HEK293 (cell line): ENCODE measurements around the gene SPTLC3.

ENCODE experiments used
- CTCF ChIA-PET: fragments of 350-600 bp; formaldehyde crosslinking; extraction: SDS; loops from one replicate; lab custom pipeline; 2021; ENCODE audit warnings: antibody characterized with exemption; lab: Yijun Ruan, JAX
- POLR2A ChIA-PET: fragments of 300-600 bp; formaldehyde crosslinking; extraction: SDS; loops from one replicate; lab custom pipeline; 2020; ENCODE audit warnings: antibody characterized with exemption, inconsistent platforms; lab: Yijun Ruan, JAX
- H3K27ac ChIP-seq: fragments of 200-500 bp; sonication (Bioruptor generic); 2 replicates; pipeline ENCODE4 v1.5.1; 2014; ENCODE audit warnings: low read depth, low read length, control low read depth, inconsistent platforms; ENCODE audit errors: extremely low read depth
- H3K36me3 ChIP-seq, 2 experiments: fragments of 200-500 bp in 1 of 2; sonication (Bioruptor generic) in 1 of 2; 1 replicate in 1 of 2; 2 replicates in 1 of 2; pipeline ENCODE4 v1.5.1; 2014 to 2017; ENCODE audit warnings: inconsistent platforms in 2 of 2, low read length in 2 of 2; ENCODE audit not compliant: control insufficient read depth in 2 of 2, insufficient read depth in 1 of 2
- H3K4me1 ChIP-seq: fragments of 200-500 bp; sonication (Bioruptor generic); 2 replicates; pipeline ENCODE4 v1.5.1; 2014; ENCODE audit warnings: mild to moderate bottlenecking, low read length, inconsistent platforms; ENCODE audit not compliant: control insufficient read depth, insufficient read depth
- H3K4me3 ChIP-seq: 2 replicates; pipeline ENCODE4 v1.5.1; 2011; ENCODE audit warnings: low read depth, mild to moderate bottlenecking, control low read depth, low read length, moderate library complexity
- H3K9me3 ChIP-seq: fragments of 200-500 bp; sonication (Bioruptor generic); 2 replicates; pipeline ENCODE4 v1.5.1; 2014; ENCODE audit warnings: low read depth, low read length, inconsistent platforms; ENCODE audit not compliant: control insufficient read depth, insufficient read depth
- GLIS2 ChIP-seq: fragments of 450-650 bp; formaldehyde crosslinking; IDR thresholded peaks from 2 replicates; pipeline ENCODE4 v1.5.1; 2016; ENCODE audit warnings: missing biosample characterization, missing genetic modification characterization
- KLF7 ChIP-seq: fragments of 450-650 bp; formaldehyde crosslinking; IDR thresholded peaks from 2 replicates; pipeline ENCODE4 v1.5.1; 2016; ENCODE audit warnings: missing biosample characterization, missing genetic modification characterization, borderline replicate concordance
- MEIS1 ChIP-seq: sonication (generic); formaldehyde crosslinking; IDR thresholded peaks from 2 replicates; pipeline ENCODE4 v1.8.1; 2022; ENCODE audit warnings: missing genetic modification reagents, mild to moderate bottlenecking, borderline replicate concordance
- OVOL3 ChIP-seq: fragments of 450-650 bp; formaldehyde crosslinking; IDR thresholded peaks from 2 replicates; pipeline ENCODE4 v1.5.1; 2016; ENCODE audit warnings: missing biosample characterization, missing genetic modification characterization
- RBAK ChIP-seq: fragments of 450-650 bp; formaldehyde crosslinking; IDR thresholded peaks from 2 replicates; pipeline ENCODE4 v1.5.1; 2016; ENCODE audit warnings: missing biosample characterization, missing genetic modification characterization
- ZNF112 ChIP-seq: fragments of 450-650 bp; formaldehyde crosslinking; IDR thresholded peaks from 2 replicates; pipeline ENCODE4 v1.5.0; 2017; ENCODE audit warnings: missing biosample characterization, missing genetic modification characterization
- ZNF311 ChIP-seq: fragments of 450-650 bp; formaldehyde crosslinking; IDR thresholded peaks from 2 replicates; pipeline ENCODE4 v1.5.1; 2017; ENCODE audit warnings: missing biosample characterization, missing genetic modification characterization, borderline replicate concordance
- ZNF335 ChIP-seq: fragments of 450-650 bp; formaldehyde crosslinking; conservative IDR thresholded peaks from 2 replicates; pipeline ENCODE4 v1.5.1; 2016; ENCODE audit warnings: missing biosample characterization, missing genetic modification characterization
- ZNF394 ChIP-seq: fragments of 450-650 bp; formaldehyde crosslinking; IDR thresholded peaks from 2 replicates; pipeline ENCODE4 v1.5.1; 2016; ENCODE audit warnings: missing biosample characterization, missing genetic modification characterization, mild to moderate bottlenecking, moderate library complexity, borderline replicate concordance
- ZNF513 ChIP-seq: fragments of 450-650 bp; IDR thresholded peaks from 2 replicates; pipeline ENCODE4 v1.5.1; 2018; ENCODE audit warnings: missing biosample characterization, missing genetic modification characterization
- ZNF514 ChIP-seq: fragments of 450-650 bp; formaldehyde crosslinking; IDR thresholded peaks from 2 replicates; pipeline ENCODE4 v1.5.1; 2016; ENCODE audit warnings: missing biosample characterization, missing genetic modification characterization
- ZNF518A ChIP-seq: fragments of 450-650 bp; formaldehyde crosslinking; conservative IDR thresholded peaks from 2 replicates; pipeline ENCODE4 v1.5.1; 2016; ENCODE audit warnings: low read depth, missing biosample characterization, missing genetic modification characterization
- ZNF555 ChIP-seq: fragments of 450-650 bp; formaldehyde crosslinking; conservative IDR thresholded peaks from 2 replicates; pipeline ENCODE4 v1.5.1; 2017; ENCODE audit warnings: missing biosample characterization, mild to moderate bottlenecking, missing genetic modification characterization, inconsistent platforms
- ZNF571 ChIP-seq: fragments of 450-650 bp; formaldehyde crosslinking; IDR thresholded peaks from 2 replicates; pipeline ENCODE4 v1.5.0; 2017; ENCODE audit warnings: missing biosample characterization, missing genetic modification characterization
- ZNF626 ChIP-seq: fragments of 450-650 bp; sonication (Bioruptor Pico); formaldehyde crosslinking; IDR thresholded peaks from 2 replicates; pipeline ENCODE4 v1.5.1; 2018; ENCODE audit warnings: missing biosample characterization, missing genetic modification characterization, inconsistent platforms
- ZNF658 ChIP-seq: fragments of 450-650 bp; formaldehyde crosslinking; IDR thresholded peaks from 2 replicates; pipeline ENCODE4; 2016; ENCODE audit warnings: missing biosample characterization, missing genetic modification characterization
- ZSCAN18 ChIP-seq: fragments of 450-650 bp; formaldehyde crosslinking; IDR thresholded peaks from 2 replicates; pipeline ENCODE4 v1.5.1; 2016; ENCODE audit warnings: missing biosample characterization, missing genetic modification characterization
- TF ChIP-seq, protein P1 (sequence below): fragments of 450-650 bp; formaldehyde crosslinking; IDR thresholded peaks from 2 replicates; pipeline ENCODE4 v1.5.1; 2016; ENCODE audit warnings: missing biosample characterization, missing genetic modification characterization
- TF ChIP-seq, protein P2 (sequence below): fragments of 450-650 bp; formaldehyde crosslinking; IDR thresholded peaks from 2 replicates; pipeline ENCODE4 v1.5.1; 2016; ENCODE audit warnings: missing biosample characterization, missing genetic modification characterization

SPTLC3 gene

DNA sequence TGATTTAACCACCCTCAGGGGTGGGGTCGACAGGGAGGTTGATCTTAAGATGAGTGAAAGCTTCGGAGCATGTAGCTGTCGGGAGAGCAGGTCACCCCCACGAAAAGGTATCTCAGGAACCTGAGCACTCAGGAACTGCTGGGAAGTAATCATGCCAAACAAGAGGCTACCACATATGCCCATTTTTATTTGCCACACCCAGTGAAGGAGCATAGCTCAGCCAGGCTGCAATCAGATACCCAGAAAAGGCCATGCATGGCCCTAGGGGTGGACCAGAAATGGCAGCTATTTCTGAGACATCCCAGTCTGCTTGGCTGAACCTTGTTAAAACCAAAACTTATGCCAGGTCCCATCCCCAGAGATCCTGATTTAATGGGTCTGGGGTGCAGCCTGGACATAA is 139.6 kb downstream of the SPTLC3 start (continued):
- TF ChIP-seq ZNF518A (no peak), ZNF112 (tag by site-specific recombination) (no peak), ZSCAN18 (tag by site-specific recombination) (no peak), ZNF658 (tag by site-specific recombination) (no peak), OVOL3 (no peak), ZNF626 (tag by site-specific recombination) (no peak), ZNF571 (tag by site-specific recombination) (no peak), ZNF311 (tag by site-specific recombination) (no peak), ZNF513 (tag by site-specific recombination) (no peak), KLF7 (tag by site-specific recombination) (no peak), ZNF335 (tag by site-specific recombination) (no peak), ZNF555 (tag by site-specific recombination) (no peak), ZNF514 (no peak)
- TF ChIP-seq, protein P1, sequence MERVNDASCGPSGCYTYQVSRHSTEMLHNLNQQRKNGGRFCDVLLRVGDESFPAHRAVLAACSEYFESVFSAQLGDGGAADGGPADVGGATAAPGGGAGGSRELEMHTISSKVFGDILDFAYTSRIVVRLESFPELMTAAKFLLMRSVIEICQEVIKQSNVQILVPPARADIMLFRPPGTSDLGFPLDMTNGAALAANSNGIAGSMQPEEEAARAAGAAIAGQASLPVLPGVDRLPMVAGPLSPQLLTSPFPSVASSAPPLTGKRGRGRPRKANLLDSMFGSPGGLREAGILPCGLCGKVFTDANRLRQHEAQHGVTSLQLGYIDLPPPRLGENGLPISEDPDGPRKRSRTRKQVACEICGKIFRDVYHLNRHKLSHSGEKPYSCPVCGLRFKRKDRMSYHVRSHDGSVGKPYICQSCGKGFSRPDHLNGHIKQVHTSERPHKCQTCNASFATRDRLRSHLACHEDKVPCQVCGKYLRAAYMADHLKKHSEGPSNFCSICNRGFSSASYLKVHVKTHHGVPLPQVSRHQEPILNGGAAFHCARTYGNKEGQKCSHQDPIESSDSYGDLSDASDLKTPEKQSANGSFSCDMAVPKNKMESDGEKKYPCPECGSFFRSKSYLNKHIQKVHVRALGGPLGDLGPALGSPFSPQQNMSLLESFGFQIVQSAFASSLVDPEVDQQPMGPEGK (tag by site-specific recombination) = no peak
- TF ChIP-seq, protein P2, sequence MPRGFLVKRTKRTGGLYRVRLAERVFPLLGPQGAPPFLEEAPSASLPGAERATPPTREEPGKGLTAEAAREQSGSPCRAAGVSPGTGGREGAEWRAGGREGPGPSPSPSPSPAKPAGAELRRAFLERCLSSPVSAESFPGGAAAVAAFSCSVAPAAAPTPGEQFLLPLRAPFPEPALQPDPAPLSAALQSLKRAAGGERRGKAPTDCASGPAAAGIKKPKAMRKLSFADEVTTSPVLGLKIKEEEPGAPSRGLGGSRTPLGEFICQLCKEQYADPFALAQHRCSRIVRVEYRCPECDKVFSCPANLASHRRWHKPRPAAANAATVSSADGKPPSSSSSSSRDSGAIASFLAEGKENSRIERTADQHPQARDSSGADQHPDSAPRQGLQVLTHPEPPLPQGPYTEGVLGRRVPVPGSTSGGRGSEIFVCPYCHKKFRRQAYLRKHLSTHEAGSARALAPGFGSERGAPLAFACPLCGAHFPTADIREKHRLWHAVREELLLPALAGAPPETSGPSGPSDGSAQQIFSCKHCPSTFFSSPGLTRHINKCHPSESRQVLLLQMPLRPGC (tag by site-specific recombination) = no peak

- H3K36me3 ChIP-seq = no peaks in the 10 kb centered on the region
- TF ChIP-seq ZNF394 (tag by site-specific recombination) (no peak), MEIS1 (CRISPR knock-in tag) (no peak), GLIS2 (tag by site-specific recombination) (no peak), RBAK (tag by site-specific recombination) (no peak)
- H3K9me3 ChIP-seq = no peaks in the 10 kb centered on the region
- ChIA-PET CTCF (interaction anchor here (0.5 kb wide), 1 partner anchor 204 kb away, joined by 4 read pairs; no protein-coding TSS in a partner anchor), POLR2A (no interaction called here)
- H3K4me1 ChIP-seq = no peaks in the 10 kb centered on the region
- no peak overlapping the region for H3K4me3 ChIP-seq
- no peak overlapping the region for H3K27ac ChIP-seq
These were observed 140.2 kb downstream of the SPTLC3 start for GRCh38 chr20:13148961-13149360.
